ENCODE measurements around the gene STEAP2.

STEAP2 gene

GRCh38 chr7:90211391-90212148 is at the start of gene STEAP2:
TSS of gene STEAP2 (plus strand) at chr7:90211740. CDS start at chr7:90225083, 13,343 bp downstream.
- no peaks in the 10 kb centered on the region for H3K9me2 ChIP-seq (replicated peaks; ENCODE audit: control insufficient read depth, low read length)
- no peaks in the 10 kb centered on the region for H3F3A ChIP-seq (ENCODE audit: control insufficient read depth, insufficient read depth)
- H3K27ac ChIP-seq (ENCODE audit: low read depth, low read length) = no peak within 1 kb of the TSS
- H3K27me3 ChIP-seq (ENCODE audit: control insufficient read depth, low read length) = no peaks in the 10 kb centered on the region
- no peaks in the 10 kb centered on the region for H3K9me3 ChIP-seq (ENCODE audit: control insufficient read depth, insufficient read depth, low read length)
- H3K4me1 ChIP-seq (ENCODE audit: control insufficient read depth, low read length) = no peaks in the 10 kb centered on the region
- H4K20me1 ChIP-seq (ENCODE audit: control insufficient read depth, insufficient read depth, low read depth, low read length) = no peaks in the 10 kb centered on the region
- H3K4me3 ChIP-seq (ENCODE audit: low read length) = no peak within 1 kb of the TSS
- H3K36me3 ChIP-seq (ENCODE audit: control insufficient read depth, low read length) = no peaks in the 10 kb centered on the region
- TF ChIP-seq EZH2phosphoT487 (IDR thresholded peaks at IDR 0.05; ENCODE audit: borderline replicate concordance, low read length) (no peak), CTCF (IDR thresholded peaks at IDR 0.05; ENCODE audit: low read depth, low read length, poor library complexity, severe bottlenecking) (no peak)
- no peaks in the 10 kb centered on the region for H3K79me2 ChIP-seq (ENCODE audit: control insufficient read depth, low read length)
- H3K4me2 ChIP-seq (ENCODE audit: low read length) = no peak within 1 kb of the TSS

GRCh38 chr7:90163534-90163933 is 48.0 kb upstream of the STEAP2 start:
- Histone ChIP-seq H3K79me2 (ENCODE audit: control insufficient read depth, low read length) (no peaks in the 10 kb centered on the region), H3F3A (ENCODE audit: control insufficient read depth, insufficient read depth) (no peaks in the 10 kb centered on the region), H3K27me3 (ENCODE audit: control insufficient read depth, low read length) (no peaks in the 10 kb centered on the region), H3K27ac (ENCODE audit: low read depth, low read length) (no peak overlapping the region), H3K4me1 (ENCODE audit: control insufficient read depth, low read length) (no peaks in the 10 kb centered on the region), H4K20me1 (ENCODE audit: control insufficient read depth, insufficient read depth, low read depth, low read length) (no peaks in the 10 kb centered on the region), H3K4me2 (ENCODE audit: low read length) (no peak overlapping the region), H3K9me3 (ENCODE audit: control insufficient read depth, insufficient read depth, low read length) (no peaks in the 10 kb centered on the region), H3K4me3 (ENCODE audit: low read length) (no peak overlapping the region), H3K9me2 (replicated peaks; ENCODE audit: control insufficient read depth, low read length) (no peaks in the 10 kb centered on the region), H3K36me3 (ENCODE audit: control insufficient read depth, low read length) (no peaks in the 10 kb centered on the region)
- TF ChIP-seq CTCF (IDR thresholded peaks at IDR 0.05; ENCODE audit: low read depth, low read length, poor library complexity, severe bottlenecking) = no peak
- no peak for TF ChIP-seq EZH2phosphoT487 (IDR thresholded peaks at IDR 0.05; ENCODE audit: borderline replicate concordance, low read length)

GRCh38 chr7:90165724-90166123 is 45.8 kb upstream of the STEAP2 start:
- Histone ChIP-seq H3K79me2 (ENCODE audit: control insufficient read depth, low read length) (no peaks in the 10 kb centered on the region), H3K9me3 (ENCODE audit: control insufficient read depth, insufficient read depth, low read length) (no peaks in the 10 kb centered on the region), H3F3A (ENCODE audit: control insufficient read depth, insufficient read depth) (no peaks in the 10 kb centered on the region), H3K4me2 (ENCODE audit: low read length) (no peak overlapping the region), H3K36me3 (ENCODE audit: control insufficient read depth, low read length) (no peaks in the 10 kb centered on the region), H3K27me3 (ENCODE audit: control insufficient read depth, low read length) (no peaks in the 10 kb centered on the region), H3K4me1 (ENCODE audit: control insufficient read depth, low read length) (no peaks in the 10 kb centered on the region), H3K4me3 (ENCODE audit: low read length) (no peak overlapping the region), H3K27ac (ENCODE audit: low read depth, low read length) (no peak overlapping the region), H3K9me2 (replicated peaks; ENCODE audit: control insufficient read depth, low read length) (no peaks in the 10 kb centered on the region), H4K20me1 (ENCODE audit: control insufficient read depth, insufficient read depth, low read depth, low read length) (no peaks in the 10 kb centered on the region)
- TF ChIP-seq CTCF (IDR thresholded peaks at IDR 0.05; ENCODE audit: low read depth, low read length, poor library complexity, severe bottlenecking) = no peak
- TF ChIP-seq EZH2phosphoT487 (IDR thresholded peaks at IDR 0.05; ENCODE audit: borderline replicate concordance, low read length) = no peak
